Measurements from ENCODE around the gene TMEM238L.

DNA sequence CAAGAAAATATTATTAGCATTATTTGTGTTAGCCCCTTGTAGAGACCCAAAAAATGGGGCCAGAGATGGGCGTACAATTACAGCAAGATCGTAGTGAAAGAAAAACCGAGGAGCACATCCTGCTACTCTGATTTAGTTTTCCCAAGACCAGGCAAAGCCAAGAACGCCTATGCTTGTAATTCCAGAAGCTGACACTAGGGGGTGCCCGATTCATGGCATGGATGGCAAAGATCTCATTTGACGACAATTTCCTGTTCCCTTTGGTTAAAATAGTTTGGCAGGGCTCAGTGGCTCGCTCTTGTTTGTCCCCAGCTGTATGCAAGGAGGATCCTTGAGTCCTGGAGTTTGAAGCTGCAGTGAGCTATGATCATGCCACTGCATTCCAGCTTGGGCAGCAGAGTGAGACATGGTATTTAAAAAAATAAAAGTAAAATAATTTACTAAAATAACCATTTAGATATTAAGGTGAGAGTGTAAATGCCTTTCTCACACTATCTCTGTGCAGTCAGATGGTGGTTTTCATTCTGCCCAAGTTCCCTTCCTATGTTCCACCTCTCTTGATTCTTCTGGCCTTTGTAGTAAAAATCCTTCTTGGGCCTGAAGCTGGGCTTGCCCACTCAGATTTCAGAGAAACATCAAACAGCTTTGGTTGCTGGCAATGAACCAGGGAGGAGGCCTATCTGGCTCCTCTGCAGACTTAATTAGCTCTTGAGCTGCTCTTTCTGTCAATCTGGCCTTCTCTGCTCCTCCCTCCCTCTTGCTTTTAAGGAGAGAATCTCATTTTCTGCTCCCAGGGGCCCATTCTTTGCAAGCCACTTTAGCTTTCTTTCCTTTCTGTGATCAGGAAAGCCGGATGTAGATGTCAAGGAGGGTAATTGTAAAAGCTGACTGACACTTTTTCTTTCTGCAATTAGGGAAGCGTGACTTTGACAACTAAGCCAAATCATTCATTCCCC is 31.2 kb downstream of the TMEM238L start:
- TF ChIP-seq POLR2A (IDR thresholded peaks at IDR 0.05) (no peak), CTCF (IDR thresholded peaks at IDR 0.05) (no peak)

All from lower leg skin (tissue), 3 donors.